DND-41 (cell line): ENCODE data around the gene AKR7A3.

Experiments
- ATAC-seq: fragments of 200-7000 bp; cut with Tn5 transposase; 3 replicates; pipeline ENCODE4 v1.9.1; 2021; ENCODE audit warnings: low read depth; ENCODE audit not compliant: insufficient read depth
- DNase-seq: peaks from one replicate; pipeline ENCODE4 v3.0.0-alpha.2; 2020
- H2AFZ ChIP-seq: 2 replicates; pipeline ENCODE4 v1.6.0; 2012; ENCODE audit warnings: low read depth, low read length
- H3K27ac ChIP-seq: 2 replicates; pipeline ENCODE4 v1.5.1; 2012; ENCODE audit warnings: low read length, inconsistent platforms
- H3K27me3 ChIP-seq: fragments of 200-600 bp; sonication (generic); 2 replicates; pipeline ENCODE4 v1.6.0; 2012; ENCODE audit warnings: low read length, mild to moderate bottlenecking, inconsistent platforms; ENCODE audit not compliant: insufficient read depth, poor library complexity
- H3K36me3 ChIP-seq: 2 replicates; pipeline ENCODE4 v1.5.1; 2012; ENCODE audit warnings: low read length, inconsistent platforms; ENCODE audit not compliant: insufficient read depth
- H3K4me1 ChIP-seq: 2 replicates; pipeline ENCODE4 v1.5.1; 2012; ENCODE audit warnings: mild to moderate bottlenecking, low read length; ENCODE audit not compliant: insufficient read depth
- H3K4me2 ChIP-seq: 2 replicates; pipeline ENCODE4 v1.6.0; 2012; ENCODE audit warnings: mild to moderate bottlenecking, moderate library complexity, low read length, inconsistent platforms; ENCODE audit not compliant: insufficient read depth
- H3K4me3 ChIP-seq, 2 experiments: fragments of 200-600 bp in 1 of 2; shearing (Covaris generic) in 1 of 2; 2 replicates each; pipeline ENCODE4 v1.5.1; 2012 to 2016; ENCODE audit warnings: inconsistent platforms in 2 of 2, low read length in 2 of 2, mild to moderate bottlenecking in 2 of 2, low read depth in 1 of 2, moderate library complexity in 1 of 2
- H3K79me2 ChIP-seq: 2 replicates; pipeline ENCODE4 v1.6.0; 2012; ENCODE audit warnings: low read length, inconsistent platforms; ENCODE audit not compliant: insufficient read depth
- H3K9ac ChIP-seq: 2 replicates; pipeline ENCODE4 v1.6.0; 2012; ENCODE audit warnings: low read depth, mild to moderate bottlenecking, inconsistent platforms, low read length, moderate library complexity
- H3K9me3 ChIP-seq: 2 replicates; pipeline ENCODE4 v1.5.1; 2012; ENCODE audit warnings: low read length, moderate library complexity, mild to moderate bottlenecking, inconsistent platforms; ENCODE audit not compliant: insufficient read depth, severe bottlenecking
- H4K20me1 ChIP-seq: 2 replicates; pipeline ENCODE4 v1.6.0; 2012; ENCODE audit warnings: low read length; ENCODE audit not compliant: insufficient read depth
- CTCF ChIP-seq: IDR thresholded peaks from 2 replicates; pipeline ENCODE4 v1.5.1; 2012; ENCODE audit warnings: borderline replicate concordance, low read length, moderate library complexity, mild to moderate bottlenecking; ENCODE audit not compliant: poor library complexity, severe bottlenecking; ENCODE audit errors: extremely low read depth
- EZH2 ChIP-seq: IDR thresholded peaks from 3 replicates; pipeline ENCODE4 v1.6.1; 2012; ENCODE audit warnings: borderline replicate concordance, low read depth, mild to moderate bottlenecking, moderate library complexity, low read length, inconsistent platforms; ENCODE audit not compliant: severe bottlenecking

AKR7A3 gene

GRCh38 chr1:19240673-19241538 lies 47.7 kb downstream of the AKR7A3 start:
- peak; percentile 94 for TF ChIP-seq CTCF
- TF ChIP-seq EZH2, result no peak
- Histone ChIP-seq H3K79me2 (peaks cover 3% of the 10 kb centered on the region; the same call in 1 of the 2 replicates), H3K27me3 (no peaks in the 10 kb centered on the region), H3K4me1 (no peaks in the 10 kb centered on the region), H3K36me3 (peaks cover 82% of the 10 kb centered on the region), H3K4me2 (no peak overlapping the region), H3K9me3 (no peaks in the 10 kb centered on the region), H3K9ac (no peak overlapping the region), H3K27ac (no peak overlapping the region), H4K20me1 (0 out of 2 replicates have a peak, but pooled peaks cover 4% of the 10 kb centered on the region), H3K4me3 (no peak overlapping the region), H2AFZ (no peak overlapping the region)
- DNase-seq (peak; percentile 65), ATAC-seq (peak; percentile 93)

GRCh38 chr1:19239876-19240275 lies 48.7 kb downstream of the AKR7A3 start:
- DNase-seq (no peak), ATAC-seq (no peak)
- H4K20me1 ChIP-seq, result 0 out of 2 replicates have a peak, but pooled peaks cover 4% of the 10 kb centered on the region
- no peak for TF ChIP-seq EZH2
- TF ChIP-seq CTCF, result no peak
- no peak overlapping the region for H3K4me3 ChIP-seq
- H2AFZ ChIP-seq, result no peak overlapping the region
- peaks cover 85% of the 10 kb centered on the region for H3K36me3 ChIP-seq
- no peak overlapping the region for H3K27ac ChIP-seq
- H3K4me2 ChIP-seq, result no peak overlapping the region
- no peaks in the 10 kb centered on the region for H3K9me3 ChIP-seq
- H3K4me1 ChIP-seq, result no peaks in the 10 kb centered on the region
- H3K79me2 ChIP-seq, result no peaks in the 10 kb centered on the region; the same call in 1 of the 2 replicates
- H3K27me3 ChIP-seq, result no peaks in the 10 kb centered on the region
- no peak overlapping the region for H3K9ac ChIP-seq

GRCh38 chr1:19234224-19234623 lies 54.3 kb downstream of the AKR7A3 start:
- no peak for ATAC-seq
- Histone ChIP-seq H3K27me3 (no peaks in the 10 kb centered on the region), H3K9ac (no peak overlapping the region), H3K4me3 (no peak overlapping the region), H3K4me2 (no peak overlapping the region), H3K9me3 (no peaks in the 10 kb centered on the region), H3K27ac (no peak overlapping the region), H3K4me1 (no peaks in the 10 kb centered on the region), H4K20me1 (peaks cover 6% of the 10 kb centered on the region; the same call in 1 of the 2 replicates), H3K36me3 (peaks cover 84% of the 10 kb centered on the region), H3K79me2 (no peaks in the 10 kb centered on the region), H2AFZ (no peak overlapping the region)
- TF ChIP-seq EZH2 (no peak), CTCF (no peak)
- DNase-seq, result no peak
